H1 (cell line): ENCODE results near the gene NEDD4L. TPM values are rescaled to one million over a fixed set of nuclear protein-coding genes. Genes with fewer than 3 reads are reported as not detected.
A peak's percentile ranks its signal among the peaks of the same experiment; 100 is the strongest.

ENCODE experiments used
- CTCF ChIA-PET: fragments of 300-600 bp; sonication (Branson Sonifier 250); formaldehyde crosslinking; loops from one replicate; lab custom pipeline; 2021; ENCODE audit not compliant: partially characterized antibody; lab: Charles Lee
- POLR2A ChIA-PET: fragments of 300-600 bp; sonication (Branson Sonifier 250); formaldehyde crosslinking; loops from one replicate; lab custom pipeline; 2021; ENCODE audit warnings: inconsistent platforms; ENCODE audit not compliant: partially characterized antibody; lab: Charles Lee
- DNase-seq, 2 experiments: peaks; one replicate each; pipeline versions ENCODE4 v3.0.0 to v3.0.0-alpha.2; 2010 to 2022; ENCODE audit warnings: low spot score in 2 of 2, low read depth in 1 of 2, mixed read lengths in 1 of 2
- FAIRE-seq: peaks from 2 replicates; lab custom pipeline; 2011; peaks lifted over from hg19 to GRCh38; lab: Jason Lieb, UNC
- H2AFZ ChIP-seq: 2 replicates; pipeline ENCODE4 v1.8.1; 2012; ENCODE audit warnings: low read length, inconsistent platforms
- H2AK5ac ChIP-seq: 2 replicates; pipeline ENCODE4 v1.6.1; 2013; ENCODE audit warnings: low read depth, low read length
- H2BK120ac ChIP-seq: replicated peaks from 2 replicates; pipeline ENCODE3; 2013; ENCODE audit warnings: low read depth, low read length, inconsistent platforms
- H2BK12ac ChIP-seq: 2 replicates; pipeline ENCODE4 v1.6.1; 2013; ENCODE audit warnings: low read depth, low read length
- H2BK15ac ChIP-seq: 2 replicates; pipeline ENCODE4 v1.6.1; 2013; ENCODE audit warnings: low read length
- H2BK20ac ChIP-seq: 2 replicates; pipeline ENCODE4 v1.6.1; 2013; ENCODE audit warnings: low read length
- H2BK5ac ChIP-seq: 2 replicates; pipeline ENCODE4 v1.6.1; 2013; ENCODE audit warnings: low read depth, low read length
- H3K14ac ChIP-seq: 2 replicates; pipeline ENCODE4 v1.6.1; 2013; ENCODE audit warnings: inconsistent platforms; ENCODE audit not compliant: insufficient read length
- H3K18ac ChIP-seq: 2 replicates; pipeline ENCODE4 v1.6.1; 2013; ENCODE audit warnings: low read length; ENCODE audit errors: extremely low read depth
- H3K23ac ChIP-seq: 2 replicates; pipeline ENCODE4 v1.6.1; 2013; ENCODE audit warnings: inconsistent platforms; ENCODE audit not compliant: insufficient read length
- H3K23me2 ChIP-seq: 2 replicates; pipeline ENCODE4 v1.6.1; 2013; ENCODE audit warnings: low read depth, low read length
- H3K27ac ChIP-seq: 2 replicates; pipeline ENCODE4 v1.6.1; 2011; ENCODE audit warnings: low read depth, low read length, inconsistent platforms
- H3K27me3 ChIP-seq, 4 experiments: replicated peaks in 1 of 4; 1 replicate in 1 of 4; 2 replicates in 3 of 4; pipeline versions ENCODE4 v1.6.1 to v1.8.1; 2011 to 2013; ENCODE audit warnings: low read length in 3 of 4, mild to moderate bottlenecking in 3 of 4, inconsistent platforms in 2 of 4, mixed read lengths in 2 of 4, moderate library complexity in 1 of 4; ENCODE audit not compliant: control insufficient read depth in 3 of 4, insufficient read depth in 3 of 4; ENCODE audit errors: extremely low read depth in 1 of 4
- H3K36me3 ChIP-seq, 4 experiments: 2 replicates each; pipeline versions ENCODE4 v1.6.1 to v1.8.1; 2011 to 2013; ENCODE audit warnings: mild to moderate bottlenecking in 4 of 4, low read length in 3 of 4, moderate library complexity in 2 of 4, control low read depth in 1 of 4, inconsistent platforms in 1 of 4; ENCODE audit not compliant: insufficient read depth in 4 of 4, control insufficient read depth in 2 of 4
- H3K4ac ChIP-seq: replicated peaks from 2 replicates; pipeline ENCODE3; 2013; ENCODE audit warnings: low read length, low read depth, mixed read lengths, inconsistent platforms; ENCODE audit not compliant: insufficient read length
- H3K4me1 ChIP-seq, 4 experiments: replicated peaks in 1 of 4; 1 replicate in 1 of 4; 2 replicates in 3 of 4; pipeline versions ENCODE4 v1.6.1 to v1.8.1; 2011 to 2013; ENCODE audit warnings: low read length in 3 of 4, inconsistent platforms in 2 of 4, mixed read lengths in 1 of 4; ENCODE audit not compliant: insufficient read depth in 4 of 4, control insufficient read depth in 3 of 4
- H3K4me2 ChIP-seq, 2 experiments: 2 replicates each; pipeline versions ENCODE4 v1.6.1 to v1.8.1; 2011 to 2013; ENCODE audit warnings: low read depth in 2 of 2, low read length in 2 of 2, control low read depth in 1 of 2, inconsistent platforms in 1 of 2, mild to moderate bottlenecking in 1 of 2; ENCODE audit not compliant: insufficient read depth in 1 of 2
- H3K4me3 ChIP-seq, 4 experiments: fragments of 200-600, 300-600 bp in 1 of 4; sonication (generic), shearing (Covaris generic), sonication (Bioruptor Twin) in 1 of 4; 2 replicates each; pipeline versions ENCODE4 v1.5.1 to v1.8.1; 2011 to 2016; ENCODE audit warnings: low read length in 4 of 4, low read depth in 3 of 4, control low read depth in 2 of 4, inconsistent platforms in 2 of 4, mild to moderate bottlenecking in 2 of 4, mixed read lengths in 1 of 4, moderate library complexity in 1 of 4; ENCODE audit not compliant: insufficient read depth in 2 of 4; ENCODE audit errors: extremely low read depth in 1 of 4
- H3K56ac ChIP-seq: replicated peaks from 2 replicates; pipeline ENCODE3; 2013; ENCODE audit warnings: low read depth, mild to moderate bottlenecking, mixed read lengths, low read length, inconsistent platforms; ENCODE audit not compliant: insufficient read length
- H3K79me1 ChIP-seq: 2 replicates; pipeline ENCODE4 v1.6.1; 2013; ENCODE audit warnings: low read depth, low read length, control low read depth
- H3K79me2 ChIP-seq, 2 experiments: 2 replicates each; pipeline versions ENCODE4 v1.6.1 to v1.8.1; 2012 to 2013; ENCODE audit warnings: low read length in 2 of 2, mild to moderate bottlenecking in 2 of 2, inconsistent platforms in 1 of 2; ENCODE audit not compliant: insufficient read depth in 2 of 2, control insufficient read depth in 1 of 2
- H3K9ac ChIP-seq, 4 experiments: replicated peaks in 1 of 4; 1 replicate in 1 of 4; 2 replicates in 3 of 4; pipeline versions ENCODE4 v1.6.1 to v1.8.1; 2011 to 2013; ENCODE audit warnings: low read depth in 3 of 4, low read length in 3 of 4, control low read depth in 2 of 4, mild to moderate bottlenecking in 2 of 4, moderate library complexity in 2 of 4, inconsistent platforms in 1 of 4; ENCODE audit errors: extremely low read depth in 1 of 4
- H3K9me3 ChIP-seq, 2 experiments: 2 replicates each; pipeline versions ENCODE4 v1.6.1 to v1.8.1; 2012 to 2013; ENCODE audit warnings: mild to moderate bottlenecking in 2 of 2, moderate library complexity in 2 of 2, control low read depth in 1 of 2, inconsistent platforms in 1 of 2, low read depth in 1 of 2, low read length in 1 of 2, mixed read lengths in 1 of 2; ENCODE audit not compliant: insufficient read depth in 2 of 2
- H4K20me1 ChIP-seq, 2 experiments: replicated peaks in 1 of 2; 2 replicates each; pipeline versions ENCODE3 to v1.8.1; 2011 to 2013; ENCODE audit warnings: inconsistent platforms in 2 of 2, low read length in 2 of 2, mild to moderate bottlenecking in 1 of 2; ENCODE audit not compliant: insufficient read depth in 2 of 2, control insufficient read depth in 1 of 2
- H4K5ac ChIP-seq: 2 replicates; pipeline ENCODE4 v1.6.1; 2013; ENCODE audit warnings: low read length, low read depth, mixed read lengths, inconsistent platforms; ENCODE audit not compliant: insufficient read length
- H4K8ac ChIP-seq: 2 replicates; pipeline ENCODE4 v1.8.0; 2013; ENCODE audit warnings: mild to moderate bottlenecking, moderate library complexity, low read length, inconsistent platforms; ENCODE audit not compliant: insufficient read depth; ENCODE audit errors: extremely low read depth
- H4K91ac ChIP-seq: replicated peaks from 2 replicates; pipeline ENCODE3; 2013; ENCODE audit warnings: low read length, mixed read lengths, inconsistent platforms; ENCODE audit not compliant: insufficient read length
- ATF2 ChIP-seq: IDR thresholded peaks from 2 replicates; pipeline ENCODE4 v1.6.1; 2012; ENCODE audit warnings: low read length, inconsistent platforms
- CTCF ChIP-seq, 3 experiments: IDR thresholded peaks; 1 replicate in 2 of 3; 2 replicates in 1 of 3; pipeline versions ENCODE4 v1.5.1 to v1.6.1; 2011; ENCODE audit warnings: low read length in 3 of 3, mild to moderate bottlenecking in 3 of 3, inconsistent platforms in 2 of 3, low read depth in 1 of 3, moderate library complexity in 1 of 3; ENCODE audit not compliant: insufficient read depth in 1 of 3; ENCODE audit errors: control extremely low read depth in 1 of 3
- EP300 ChIP-seq, 2 experiments: IDR thresholded peaks; 1 replicate in 1 of 2; 2 replicates in 1 of 2; pipeline ENCODE4 v1.6.1; 2011 to 2012; ENCODE audit warnings: low read depth in 2 of 2, low read length in 2 of 2, mild to moderate bottlenecking in 2 of 2, borderline replicate concordance in 1 of 2, inconsistent platforms in 1 of 2, moderate library complexity in 1 of 2
- GABPA ChIP-seq: IDR thresholded peaks from 2 replicates; pipeline ENCODE4 v1.6.1; 2011; ENCODE audit warnings: mild to moderate bottlenecking, low read length, moderate library complexity, borderline replicate concordance; ENCODE audit not compliant: insufficient read depth
- POLR2AphosphoS5 ChIP-seq: IDR thresholded peaks from 2 replicates; pipeline ENCODE4 v1.6.1; 2011; ENCODE audit warnings: low read depth, low read length
- RBBP5 ChIP-seq: IDR thresholded peaks from 2 replicates; pipeline ENCODE4 v1.7.1; 2012; ENCODE audit warnings: low read depth, mild to moderate bottlenecking, inconsistent platforms, low read length, moderate library complexity, borderline replicate concordance
- SIRT6 ChIP-seq: IDR thresholded peaks from one replicate; pipeline ENCODE4 v1.7.1; 2012; ENCODE audit warnings: low read length, inconsistent platforms
- WGBS, 2 experiments: shearing (Covaris generic) in 1 of 2; methylation state at CpG; one replicate each; pipeline versions ENCODE4 v1.1.6 to v1.1.7; 2013 to 2015; ENCODE audit warnings: low lambda C conversion rate in 2 of 2, mixed read lengths in 2 of 2, inconsistent platforms in 1 of 2, low coverage in 1 of 2, missing lambda C conversion rate in 1 of 2; ENCODE audit not compliant: insufficient replicate concordance in 2 of 2, insufficient coverage in 1 of 2, insufficient read length in 1 of 2; ENCODE audit errors: extremely low coverage in 1 of 2, missing lambda C conversion rate in 1 of 2; 5-methylcytosine and 5-hydroxymethylcytosine counted together
- polyA plus RNA-seq, 7 experiments: library from polyadenylated mRNA; depleted of rRNA in 3 of 7; stranded (reverse) in 5 of 7; unstranded in 2 of 7; fragments of >200 nt in 5 of 7; fragments of 200-250 nt in 2 of 7; gene quantifications; 1 replicate in 5 of 7; 2 replicates in 1 of 7; 4 replicates in 1 of 7; pipeline versions ENCODE4 v1.2.1 to v1.2.3, GENCODE V29; 2011 to 2013; ENCODE audit warnings: missing spikeins in 2 of 7, mixed read lengths in 2 of 7
- total RNA-seq: library from RNA; stranded (reverse); fragmentation: NEBNext Ultra II Directional; extraction: Animal tissue kit (Norgen Biotek cat#: 25700); gene quantifications from 2 replicates; pipeline ENCODE4 v1.2.1, GENCODE V29; 2021

The NEDD4L gene
- total and polyA plus RNA-seq, 2 of the 8 experiments (the other 6 are each of a cell fraction or from before 2014, with no cell fraction given) = 37.3 to 69.8 TPM

GRCh38 chr18:58338961-58339592, 295.1 kb downstream of the NEDD4L start:
- ChIA-PET POLR2A (interaction anchor here (0.6 to 1.3 kb wide), 3 partner anchors 16 to 1500 kb away, joined by 3 to 5 read pairs (median 3); no protein-coding TSS in a partner anchor), CTCF (interaction anchor here (0.6 to 2.9 kb wide), 13 partner anchors 10 to 458 kb away, joined by 3 to 13 read pairs (median 3); no protein-coding TSS in a partner anchor)
- Histone ChIP-seq H2BK12ac (0 out of 2 replicates have a peak overlapping the region, but pooled peaks have one; percentile 6), H3K14ac (no peak overlapping the region), H3K4me3 (peak overlapping the region in 2 of 4 experiments; percentile 1 to 51; a peak in 3 of 8 replicates), H3K27me3 (no peaks in the 10 kb centered on the region), H2BK20ac (no peak overlapping the region), H4K91ac (no peak overlapping the region), H4K20me1 (no peaks in the 10 kb centered on the region), H2BK120ac (no peak overlapping the region), H3K27ac (no peak overlapping the region; the same call in 1 of the 2 replicates), H3K23ac (no peak overlapping the region), H2BK15ac (no peak overlapping the region), H3K56ac (no peak overlapping the region), H3K4ac (no peak overlapping the region), H3K36me3 (peaks cover 0 to 5% (median 0%) of the 10 kb centered on the region in 4 experiments; a peak in 2 of 8 replicates), H3K9me3 (no peaks in the 10 kb centered on the region), H3K79me1 (no peaks in the 10 kb centered on the region), H4K8ac (no peak overlapping the region), H2AK5ac (no peak overlapping the region), H3K23me2 (no peaks in the 10 kb centered on the region; the same call in 1 of the 2 replicates), H4K5ac (no peak overlapping the region), H3K9ac (no peak overlapping the region; a peak in 1 of 7 replicates), H3K4me1 (peaks cover 12 to 51% (median 37%) of the 10 kb centered on the region in 4 experiments), H2BK5ac (no peak overlapping the region), H3K18ac (no peak overlapping the region; the same call in 1 of the 2 replicates), H3K79me2 (no peaks in the 10 kb centered on the region; a peak in 1 of 4 replicates), H2AFZ (no peak overlapping the region), H3K4me2 (peak overlapping the region; percentile 53 to 63)
- 9% methylated on average over 8 of the region's 9 CpGs; no CpG with 5 or more reads in 1 of the 2 experiments for WGBS, 2 experiments
- peak; percentile 79 for FAIRE-seq
- DNase-seq = peak; percentile 29 to 61
- TF ChIP-seq ATF2 (no peak), GABPA (no peak), EP300 (IDR thresholded peaks at IDR 0.05; ENCODE audit: borderline replicate concordance in 1 of 2, low read depth in 2 of 2, low read length in 2 of 2) (no peak), SIRT6 (no peak), RBBP5 (0 out of 2 replicates have a peak, but pooled peaks have one; percentile 55), POLR2AphosphoS5 (no peak), CTCF (IDR thresholded peaks at IDR 0.05; ENCODE audit: control extremely low read depth in 1 of 3, insufficient read depth in 1 of 3, low read depth in 1 of 3, low read length in 3 of 3) (no peak)
